Measurements from ENCODE around the gene LRRN3.

Gene LRRN3

GRCh38 chr7:111103136-111103535, 12.2 kb downstream of the LRRN3 start:
- CTCF ChIA-PET: no interaction called here
- no peak overlapping the region for H3K4me3 Mint-ChIP-seq
- peaks cover 87% of the 10 kb centered on the region for H3K4me1 Mint-ChIP-seq
- H3K27ac Mint-ChIP-seq: no peak overlapping the region
- no peak for DNase-seq
- no peaks in the 10 kb centered on the region for H3K27me3 Mint-ChIP-seq
- peaks cover 75% of the 10 kb centered on the region for H3K36me3 Mint-ChIP-seq
- H3K9me3 Mint-ChIP-seq: no peaks in the 10 kb centered on the region

- Mint-ChIP-seq H3K4me1 (peaks cover 82% of the 10 kb centered on the region), H3K27ac (no peak overlapping the region), H3K9me3 (no peaks in the 10 kb centered on the region), H3K27me3 (no peaks in the 10 kb centered on the region), H3K4me3 (no peak overlapping the region), H3K36me3 (peaks cover 69% of the 10 kb centered on the region)
- no peak for DNase-seq
- CTCF ChIA-PET: no interaction called here
Measured at GRCh38 chr7:111103678-111104274, 12.8 kb downstream of the LRRN3 start.

- Mint-ChIP-seq H3K4me3 (no peak overlapping the region), H3K27ac (no peak overlapping the region), H3K4me1 (peaks cover 80% of the 10 kb centered on the region), H3K36me3 (peaks cover 75% of the 10 kb centered on the region), H3K9me3 (no peaks in the 10 kb centered on the region), H3K27me3 (no peaks in the 10 kb centered on the region)
- CTCF ChIA-PET: no interaction called here
- no peak for DNase-seq
Measured at GRCh38 chr7:111104710-111105109, 13.8 kb downstream of the LRRN3 start.

GRCh38 chr7:111105269-111105668, 14.3 kb downstream of the LRRN3 start:
- Mint-ChIP-seq H3K27ac (no peak overlapping the region), H3K36me3 (peaks cover 73% of the 10 kb centered on the region), H3K4me1 (peaks cover 76% of the 10 kb centered on the region), H3K27me3 (no peaks in the 10 kb centered on the region), H3K9me3 (no peaks in the 10 kb centered on the region), H3K4me3 (no peak overlapping the region)
- DNase-seq: no peak
- CTCF ChIA-PET: no interaction called here

- H3K27ac Mint-ChIP-seq: no peak overlapping the region
- CTCF ChIA-PET: interaction anchor here (2.0 kb wide), 1 partner anchor 9 kb away, joined by 7 read pairs; no protein-coding TSS in a partner anchor
- no peak overlapping the region for H3K4me3 Mint-ChIP-seq
- H3K4me1 Mint-ChIP-seq: peaks cover 67% of the 10 kb centered on the region
- no peak for DNase-seq
- H3K9me3 Mint-ChIP-seq: no peaks in the 10 kb centered on the region
- H3K27me3 Mint-ChIP-seq: no peaks in the 10 kb centered on the region
- peaks cover 72% of the 10 kb centered on the region for H3K36me3 Mint-ChIP-seq
Measured at GRCh38 chr7:111107579-111107978, 16.7 kb downstream of the LRRN3 start.

- Mint-ChIP-seq H3K27me3 (no peaks in the 10 kb centered on the region), H3K4me1 (peaks cover 67% of the 10 kb centered on the region), H3K27ac (no peak overlapping the region), H3K4me3 (no peak overlapping the region), H3K36me3 (peaks cover 72% of the 10 kb centered on the region), H3K9me3 (no peaks in the 10 kb centered on the region)
- DNase-seq: no peak
- CTCF ChIA-PET: interaction anchor here (2.0 kb wide), 1 partner anchor 9 kb away, joined by 7 read pairs; no protein-coding TSS in a partner anchor
Measured at GRCh38 chr7:111108000-111108399, 17.1 kb downstream of the LRRN3 start.

GRCh38 chr7:111108496-111108895, 17.6 kb downstream of the LRRN3 start:
- CTCF ChIA-PET: interaction anchor here (2.0 kb wide), 1 partner anchor 10 kb away, joined by 7 read pairs; no protein-coding TSS in a partner anchor
- DNase-seq: no peak
- H3K36me3 Mint-ChIP-seq: peaks cover 71% of the 10 kb centered on the region
- H3K27ac Mint-ChIP-seq: no peak overlapping the region
- H3K27me3 Mint-ChIP-seq: no peaks in the 10 kb centered on the region
- H3K4me3 Mint-ChIP-seq: no peak overlapping the region
- peaks cover 66% of the 10 kb centered on the region for H3K4me1 Mint-ChIP-seq
- no peaks in the 10 kb centered on the region for H3K9me3 Mint-ChIP-seq

- Mint-ChIP-seq H3K4me1 (peaks cover 47% of the 10 kb centered on the region), H3K27me3 (no peaks in the 10 kb centered on the region), H3K36me3 (peaks cover 68% of the 10 kb centered on the region), H3K9me3 (no peaks in the 10 kb centered on the region), H3K4me3 (no peak overlapping the region), H3K27ac (no peak overlapping the region)
- DNase-seq: no peak
- CTCF ChIA-PET: interaction anchor here (2.7 kb wide), 1 partner anchor 14 kb away, joined by 8 read pairs; no protein-coding TSS in a partner anchor
Measured at GRCh38 chr7:111112439-111112838, 21.5 kb downstream of the LRRN3 start.

- H3K27me3 Mint-ChIP-seq: no peaks in the 10 kb centered on the region
- peaks cover 75% of the 10 kb centered on the region for H3K36me3 Mint-ChIP-seq
- H3K4me1 Mint-ChIP-seq: peaks cover 44% of the 10 kb centered on the region
- H3K4me3 Mint-ChIP-seq: no peak overlapping the region
- DNase-seq: no peak
- H3K9me3 Mint-ChIP-seq: no peaks in the 10 kb centered on the region
- CTCF ChIA-PET: interaction anchor here (2.7 kb wide), 1 partner anchor 15 kb away, joined by 8 read pairs; no protein-coding TSS in a partner anchor
- H3K27ac Mint-ChIP-seq: no peak overlapping the region
Measured at GRCh38 chr7:111113263-111114017, 22.5 kb downstream of the LRRN3 start.

GRCh38 chr7:111115966-111116365, 25.0 kb downstream of the LRRN3 start:
- no peaks in the 10 kb centered on the region for H3K27me3 Mint-ChIP-seq
- H3K27ac Mint-ChIP-seq: no peak overlapping the region
- DNase-seq: no peak
- H3K4me1 Mint-ChIP-seq: peaks cover 39% of the 10 kb centered on the region
- CTCF ChIA-PET: no interaction called here
- no peak overlapping the region for H3K4me3 Mint-ChIP-seq
- H3K9me3 Mint-ChIP-seq: peaks cover 1% of the 10 kb centered on the region
- peaks cover 84% of the 10 kb centered on the region for H3K36me3 Mint-ChIP-seq

GRCh38 chr7:111126987-111127386, 36.1 kb downstream of the LRRN3 start:
- H3K36me3 Mint-ChIP-seq: peaks cover 41% of the 10 kb centered on the region
- H3K4me1 Mint-ChIP-seq: peaks cover 9% of the 10 kb centered on the region
- H3K27me3 Mint-ChIP-seq: no peaks in the 10 kb centered on the region
- no peak overlapping the region for H3K27ac Mint-ChIP-seq
- DNase-seq: no peak
- no peaks in the 10 kb centered on the region for H3K9me3 Mint-ChIP-seq
- no peak overlapping the region for H3K4me3 Mint-ChIP-seq
- CTCF ChIA-PET: no interaction called here

- peaks cover 2% of the 10 kb centered on the region for H3K4me1 Mint-ChIP-seq
- no peak for DNase-seq
- no peak overlapping the region for H3K4me3 Mint-ChIP-seq
- CTCF ChIA-PET: no interaction called here
- H3K27me3 Mint-ChIP-seq: no peaks in the 10 kb centered on the region
- H3K9me3 Mint-ChIP-seq: no peaks in the 10 kb centered on the region
- peaks cover 20% of the 10 kb centered on the region for H3K36me3 Mint-ChIP-seq
- no peak overlapping the region for H3K27ac Mint-ChIP-seq
Measured at GRCh38 chr7:111129435-111129834, 38.5 kb downstream of the LRRN3 start.

GRCh38 chr7:111132833-111133232, 41.9 kb downstream of the LRRN3 start:
- no peak for DNase-seq
- CTCF ChIA-PET: no interaction called here
- peaks cover 6% of the 10 kb centered on the region for H3K4me1 Mint-ChIP-seq

GRCh38 chr7:111137296-111138192, 46.6 kb downstream of the LRRN3 start:
- Mint-ChIP-seq H3K27me3 (no peaks in the 10 kb centered on the region), H3K27ac (peak overlapping the region; percentile 81), H3K36me3 (peaks cover 2% of the 10 kb centered on the region), H3K4me1 (peaks cover 22% of the 10 kb centered on the region), H3K9me3 (no peaks in the 10 kb centered on the region), H3K4me3 (no peak overlapping the region)
- peak; percentile 21 for DNase-seq
- CTCF ChIA-PET: interaction anchor here (0.6 to 2.8 kb wide), 4 partner anchors 19 to 47 kb away, joined by 3 to 10 read pairs (median 4); no protein-coding TSS in a partner anchor

More at GRCh38 chr7:111132833-111133232, 41.9 kb downstream of the LRRN3 start:
- no peak overlapping the region for H3K27ac Mint-ChIP-seq
- no peaks in the 10 kb centered on the region for H3K9me3 Mint-ChIP-seq
- no peak overlapping the region for H3K4me3 Mint-ChIP-seq
- peaks cover 5% of the 10 kb centered on the region for H3K36me3 Mint-ChIP-seq
- no peaks in the 10 kb centered on the region for H3K27me3 Mint-ChIP-seq
